DND-41 (cell line): Measurements from ENCODE around the gene HEG1.

Experiments used
- CTCF ChIP-seq: IDR thresholded peaks from 2 replicates; pipeline ENCODE4 v1.5.1; 2012; ENCODE audit warnings: borderline replicate concordance, low read length, moderate library complexity, mild to moderate bottlenecking; ENCODE audit not compliant: poor library complexity, severe bottlenecking; ENCODE audit errors: extremely low read depth
- EZH2 ChIP-seq: IDR thresholded peaks from 3 replicates; pipeline ENCODE4 v1.6.1; 2012; ENCODE audit warnings: borderline replicate concordance, low read depth, mild to moderate bottlenecking, moderate library complexity, low read length, inconsistent platforms; ENCODE audit not compliant: severe bottlenecking

DNA sequence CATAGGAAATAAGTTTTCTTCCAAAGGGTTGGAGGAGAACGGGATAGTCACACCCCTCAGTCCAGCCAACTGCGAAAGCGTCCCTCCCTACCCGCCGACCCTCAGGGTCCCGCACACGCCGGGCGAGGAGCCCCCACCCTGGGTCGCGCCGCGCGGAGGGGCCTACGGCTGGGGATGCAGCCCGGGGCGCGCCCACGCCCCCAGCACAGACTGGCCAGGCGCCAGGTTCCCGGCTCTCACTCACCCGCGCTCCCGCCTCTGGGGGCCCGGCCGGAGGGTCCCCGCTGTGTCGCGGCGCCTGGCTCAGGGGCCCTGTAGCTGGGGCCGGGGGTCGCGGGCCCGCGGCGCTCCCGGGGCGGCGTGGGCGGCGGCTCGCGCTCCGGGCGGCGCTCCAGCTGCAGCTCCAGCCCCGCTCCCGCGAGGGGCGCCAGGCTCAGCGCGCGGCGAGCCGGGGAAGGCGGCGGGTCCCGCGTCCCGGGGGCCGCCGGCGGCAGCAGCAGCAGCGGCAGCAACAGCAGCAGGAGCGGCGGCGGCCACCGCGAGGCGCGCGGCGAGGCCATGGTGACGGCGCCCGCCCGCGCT, 375 bp downstream of the HEG1 start:
- TF ChIP-seq CTCF, result no peak
- TF ChIP-seq EZH2, result peak; percentile 9
